Loucy (cell line): ENCODE data around the gene ARID2.

Experiments used
- CTCF ChIP-seq: fragments of 200-600 bp; sonication (generic); conservative IDR thresholded peaks from 2 replicates; pipeline ENCODE4 v1.5.1; 2014; ENCODE audit warnings: mild to moderate bottlenecking, antibody characterized with exemption, low read length
- EZH2phosphoT487 ChIP-seq: fragments of 200-600 bp; IDR thresholded peaks from 2 replicates; pipeline ENCODE4 v1.6.1; 2018; ENCODE audit warnings: antibody characterized with exemption, mild to moderate bottlenecking, moderate library complexity, borderline replicate concordance

GRCh38 chr12:45743247-45743646, 13.7 kb downstream of the ARID2 start:
- TF ChIP-seq CTCF (no peak), EZH2phosphoT487 (no peak)
